ENCODE results near the gene CFLAR. TPM values are rescaled to one million over a fixed set of nuclear protein-coding genes. Genes with fewer than 3 reads are reported as not detected.

Gene CFLAR
- total RNA-seq, 2 donors from 2014 or later: 154 to 179 TPM

DNA sequence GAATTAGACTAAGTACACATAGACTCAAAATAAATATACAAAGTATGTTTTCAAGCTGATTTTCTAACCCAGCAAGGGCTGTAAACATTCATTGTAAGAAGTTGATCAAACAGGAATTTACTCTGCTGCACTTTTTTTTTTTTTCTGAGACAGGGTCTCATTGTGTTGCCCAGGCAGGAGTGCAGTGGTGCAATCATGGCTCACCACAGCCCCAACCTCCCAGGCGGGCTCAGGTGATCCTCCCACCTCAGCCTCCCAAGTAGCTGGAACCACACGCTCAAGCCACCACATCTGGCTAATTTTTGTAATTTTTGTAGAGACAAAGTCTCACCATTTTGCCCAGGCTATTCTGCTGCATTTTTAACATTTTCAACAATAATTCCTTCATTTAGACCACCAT lies 8.3 kb upstream of the CFLAR start:
- Histone ChIP-seq H3K4me1 (no peaks in the 10 kb centered on the region), H3K36me3 (no peaks in the 10 kb centered on the region), H3K27ac (no peak overlapping the region), H3K4me3 (no peak overlapping the region), H3K27me3 (no peaks in the 10 kb centered on the region), H3K9me3 (no peaks in the 10 kb centered on the region)
- DNase-seq (ENCODE audit: low spot score): no peak
- TF ChIP-seq CTCF (IDR thresholded peaks at IDR 0.05): no peak

DNA sequence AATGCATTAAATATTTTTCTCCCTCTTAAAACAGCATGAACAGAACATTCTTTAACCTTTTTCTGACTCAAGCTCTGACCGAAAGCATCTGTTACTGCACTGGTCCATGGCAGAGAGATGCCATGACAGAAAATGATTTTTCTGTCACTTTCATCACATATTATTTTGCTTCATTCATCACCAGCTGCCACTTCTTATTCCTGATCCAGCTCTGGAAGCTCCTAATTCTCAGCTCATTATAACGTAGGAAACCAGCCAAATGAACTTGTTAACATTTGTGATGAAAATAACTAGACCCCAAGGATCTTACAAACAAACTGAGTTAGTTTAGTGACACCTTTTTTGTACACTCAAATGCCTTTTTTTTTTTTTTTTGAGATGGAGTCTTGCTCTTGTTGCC lies 7.6 kb upstream of the CFLAR start:
- DNase-seq (ENCODE audit: low spot score): no peak
- TF ChIP-seq CTCF (IDR thresholded peaks at IDR 0.05): no peak
- no peaks in the 10 kb centered on the region for H3K27me3 ChIP-seq
- H3K4me1 ChIP-seq: no peaks in the 10 kb centered on the region
- no peak overlapping the region for H3K4me3 ChIP-seq
- no peaks in the 10 kb centered on the region for H3K36me3 ChIP-seq
- no peaks in the 10 kb centered on the region for H3K9me3 ChIP-seq
- no peak overlapping the region for H3K27ac ChIP-seq

- no peak overlapping the region for H3K27ac ChIP-seq
- no peaks in the 10 kb centered on the region for H3K4me1 ChIP-seq
- no peaks in the 10 kb centered on the region for H3K36me3 ChIP-seq
- no peaks in the 10 kb centered on the region for H3K9me3 ChIP-seq
- no peaks in the 10 kb centered on the region for H3K27me3 ChIP-seq
- TF ChIP-seq CTCF (IDR thresholded peaks at IDR 0.05): no peak
- DNase-seq (ENCODE audit: low spot score): no peak
- no peak overlapping the region for H3K4me3 ChIP-seq
Measured at GRCh38 chr2:201109186-201109585, 6.8 kb upstream of the CFLAR start.

DNA sequence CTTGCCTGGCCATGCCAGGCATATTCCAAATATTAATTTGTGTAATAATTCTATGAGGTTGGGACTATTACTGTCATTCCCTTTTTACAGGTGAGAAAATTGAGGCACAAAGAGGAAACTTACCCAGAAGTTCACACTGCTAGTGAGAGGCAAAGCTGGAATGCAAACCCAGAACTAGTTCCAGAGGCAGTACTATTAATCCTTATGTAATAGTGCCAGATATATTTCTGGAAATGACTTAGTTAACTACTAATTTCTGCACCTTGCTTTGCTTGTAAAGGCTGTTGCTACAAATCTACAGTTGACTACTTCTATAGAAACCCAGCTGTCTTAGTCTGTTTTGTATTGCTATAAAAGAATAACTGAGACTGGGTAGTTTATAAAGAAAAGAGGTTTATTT lies 5.3 kb upstream of the CFLAR start:
- Histone ChIP-seq H3K27ac (no peak overlapping the region), H3K4me1 (peaks cover 0 to 4% of the 10 kb centered on the region in 2 donors), H3K4me3 (no peak overlapping the region), H3K9me3 (no peaks in the 10 kb centered on the region), H3K27me3 (no peaks in the 10 kb centered on the region), H3K36me3 (no peaks in the 10 kb centered on the region)
- DNase-seq (ENCODE audit: low spot score): no peak
- TF ChIP-seq CTCF (IDR thresholded peaks at IDR 0.05): no peak

DNA sequence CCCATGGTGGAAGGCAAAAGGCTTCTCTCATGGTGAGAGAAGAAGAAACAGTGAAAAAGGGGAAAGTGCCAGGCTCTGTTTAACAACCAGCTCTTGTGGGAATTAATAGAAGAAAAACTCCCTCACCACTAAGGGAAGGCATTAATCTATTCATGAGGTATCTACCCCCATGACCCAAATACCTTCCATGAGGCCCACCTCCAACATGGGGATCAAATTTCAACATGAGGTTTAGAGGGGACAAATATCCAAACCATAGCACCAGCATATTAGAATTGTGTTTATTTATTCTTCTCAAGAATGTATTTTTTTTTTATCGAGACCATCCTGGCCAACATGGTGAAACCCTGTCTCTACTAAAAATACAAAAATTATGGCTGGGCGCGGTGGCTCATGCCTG lies 4.9 kb upstream of the CFLAR start:
- Histone ChIP-seq H3K36me3 (no peaks in the 10 kb centered on the region), H3K9me3 (no peaks in the 10 kb centered on the region), H3K4me1 (peaks cover 0 to 7% of the 10 kb centered on the region in 2 donors), H3K4me3 (no peak overlapping the region), H3K27me3 (no peaks in the 10 kb centered on the region), H3K27ac (no peak overlapping the region)
- no peak for DNase-seq (ENCODE audit: low spot score)
- TF ChIP-seq CTCF (IDR thresholded peaks at IDR 0.05): no peak

- H3K27me3 ChIP-seq: no peaks in the 10 kb centered on the region
- H3K36me3 ChIP-seq: peaks cover 6% of the 10 kb centered on the region
- H3K27ac ChIP-seq: no peak overlapping the region
- no peak for DNase-seq (ENCODE audit: low spot score)
- no peak overlapping the region for H3K4me3 ChIP-seq
- no peak for TF ChIP-seq CTCF (IDR thresholded peaks at IDR 0.05)
- no peaks in the 10 kb centered on the region for H3K9me3 ChIP-seq
- peaks cover 0 to 7% of the 10 kb centered on the region in 2 donors for H3K4me1 ChIP-seq
Measured at GRCh38 chr2:201114350-201114749, 1.6 kb upstream of the CFLAR start.

Measured in right atrium auricular region (tissue), 2 donors.